Gastroesophageal sphincter (tissue), 4 donors: Measurements from ENCODE around the gene PARD3B. TPM values are rescaled to one million over a fixed set of nuclear protein-coding genes. Genes with fewer than 3 reads are reported as not detected.

Source experiments
- ATAC-seq: fragments of 150-250 bp; one replicate; pipeline ENCODE4 v1.9.1; 2016; ENCODE audit warnings: mild to moderate bottlenecking, moderate library complexity
- H3K27ac ChIP-seq, 4 donors: fragments of 200-600 bp; sonication (generic) in 3 of 4; 1 replicate in 3 of 4; 2 replicates in 1 of 4; pipeline ENCODE4 v1.5.1; 2016 to 2019
- H3K27me3 ChIP-seq: fragments of 200-600 bp; sonication (generic); one replicate; pipeline ENCODE4 v1.5.1; 2019
- H3K36me3 ChIP-seq, 2 donors: fragments of 200-600 bp; sonication (generic); one replicate each; pipeline ENCODE4 v1.5.1; 2019; ENCODE audit warnings: control low read depth in 1 of 2
- H3K4me1 ChIP-seq, 3 donors: fragments of 200-600 bp; sonication (generic); 1 replicate in 2 of 3; 2 replicates in 1 of 3; pipeline ENCODE4 v1.5.1; 2016 to 2019; ENCODE audit warnings: control low read depth in 2 of 3
- H3K4me3 ChIP-seq, 2 donors: fragments of 200-600 bp; sonication (generic); one replicate each; pipeline ENCODE4 v1.5.1; 2019; ENCODE audit warnings: mild to moderate bottlenecking in 1 of 2, moderate library complexity in 1 of 2
- H3K9me3 ChIP-seq, 3 donors: fragments of 200-600 bp; sonication (generic); one replicate each; pipeline ENCODE4 v1.5.1; 2017 to 2019; ENCODE audit warnings: control low read depth in 2 of 3
- CTCF ChIP-seq, 4 experiments: fragments of 200-600 bp in 2 of 4; fragments of 450-650 bp in 2 of 4; sonication (generic) in 1 of 4; IDR thresholded peaks; one replicate each; pipeline ENCODE4 v1.5.1; 2017 to 2019; ENCODE audit warnings: antibody characterized with exemption in 4 of 4, mild to moderate bottlenecking in 2 of 4, moderate library complexity in 2 of 4
- EP300 ChIP-seq: sonication (generic); formaldehyde crosslinking; IDR thresholded peaks from one replicate; pipeline ENCODE4 v1.6.1; 2017; ENCODE audit warnings: antibody characterized with exemption, mild to moderate bottlenecking
- POLR2A ChIP-seq, 2 donors: fragments of 450-650 bp; IDR thresholded peaks; one replicate each; pipeline ENCODE4 v1.6.1; 2017; ENCODE audit warnings: antibody characterized with exemption in 2 of 2, mild to moderate bottlenecking in 2 of 2, moderate library complexity in 1 of 2
- POLR2AphosphoS5 ChIP-seq: sonication (generic); formaldehyde crosslinking; IDR thresholded peaks from one replicate; pipeline ENCODE4 v1.6.1; 2017; ENCODE audit warnings: antibody characterized with exemption
- WGBS, 2 donors: methylation state at CpG; one replicate each; pipeline ENCODE4 v1.1.5; 2018; ENCODE audit warnings: low coverage in 1 of 2; 5-methylcytosine and 5-hydroxymethylcytosine counted together
- total RNA-seq, 4 donors: library from RNA; depleted of rRNA; stranded (reverse); fragments of >200 nt; gene quantifications; one replicate each; pipeline ENCODE4 v1.1.0, GENCODE V29; 2016

The PARD3B gene
- total RNA-seq, 4 donors from 2014 or later = 29.6 to 42.2 (median 41.0) TPM

GRCh38 chr2:205287316-205287715 lies 742.0 kb downstream of the PARD3B start:
- no peaks in the 10 kb centered on the region for H3K9me3 ChIP-seq
- H3K4me1 ChIP-seq = no peaks in the 10 kb centered on the region
- TF ChIP-seq CTCF (IDR thresholded peaks at IDR 0.05) = no peak
- TF ChIP-seq POLR2AphosphoS5 = no peak
- no peak for TF ChIP-seq POLR2A (IDR thresholded peaks at IDR 0.05)
- no peak for TF ChIP-seq EP300
- no peak overlapping the region for H3K27ac ChIP-seq
- 100% methylated on average over 2 to 4 of the region's 4 CpGs for WGBS, 2 donors
- no peaks in the 10 kb centered on the region for H3K36me3 ChIP-seq
- no peak overlapping the region for H3K4me3 ChIP-seq
- no peaks in the 10 kb centered on the region for H3K27me3 ChIP-seq
- no peak for ATAC-seq

- Histone ChIP-seq H3K36me3 (no peaks in the 10 kb centered on the region), H3K9me3 (no peaks in the 10 kb centered on the region), H3K27ac (no peak overlapping the region), H3K4me1 (no peaks in the 10 kb centered on the region), H3K4me3 (no peak overlapping the region), H3K27me3 (no peaks in the 10 kb centered on the region)
- TF ChIP-seq POLR2AphosphoS5 (no peak), CTCF (IDR thresholded peaks at IDR 0.05) (no peak), EP300 (no peak), POLR2A (IDR thresholded peaks at IDR 0.05) (no peak)
- ATAC-seq = no peak
- WGBS, 2 donors = 92 to 100% methylated on average over 2 to 3 of the region's 3 CpGs
These were observed 743.4 kb downstream of the PARD3B start for GRCh38 chr2:205288686-205289085.

- TF ChIP-seq POLR2AphosphoS5 (no peak), CTCF (IDR thresholded peaks at IDR 0.05) (no peak), EP300 (no peak), POLR2A (IDR thresholded peaks at IDR 0.05) (no peak)
- Histone ChIP-seq H3K9me3 (no peaks in the 10 kb centered on the region), H3K4me3 (no peak overlapping the region), H3K4me1 (no peaks in the 10 kb centered on the region), H3K27ac (no peak overlapping the region), H3K36me3 (no peaks in the 10 kb centered on the region), H3K27me3 (no peaks in the 10 kb centered on the region)
- 70 to 73% methylated on average over 1 of the region's 1 CpG for WGBS, 2 donors
- ATAC-seq = no peak
These were observed 745.0 kb downstream of the PARD3B start for GRCh38 chr2:205290299-205290698.

- WGBS, 2 donors = 100% methylated on average over 1 of the region's 1 CpG
- TF ChIP-seq POLR2AphosphoS5 = no peak
- no peak for TF ChIP-seq CTCF (IDR thresholded peaks at IDR 0.05)
- no peak for TF ChIP-seq EP300
- TF ChIP-seq POLR2A (IDR thresholded peaks at IDR 0.05) = no peak
- no peaks in the 10 kb centered on the region for H3K36me3 ChIP-seq
These were observed 747.5 kb downstream of the PARD3B start for GRCh38 chr2:205292665-205293295.

GRCh38 chr2:205293559-205293958 lies 748.3 kb downstream of the PARD3B start:
- no peak for ATAC-seq
- no peaks in the 10 kb centered on the region for H3K36me3 ChIP-seq
- H3K4me1 ChIP-seq = no peaks in the 10 kb centered on the region
- H3K4me3 ChIP-seq = no peak overlapping the region
- H3K27me3 ChIP-seq = no peaks in the 10 kb centered on the region
- no peaks in the 10 kb centered on the region for H3K9me3 ChIP-seq
- H3K27ac ChIP-seq = no peak overlapping the region
- TF ChIP-seq EP300 = no peak
- no peak for TF ChIP-seq POLR2A (IDR thresholded peaks at IDR 0.05)

More at GRCh38 chr2:205292665-205293295, 747.5 kb downstream of the PARD3B start:
- Histone ChIP-seq H3K27me3 (no peaks in the 10 kb centered on the region), H3K27ac (no peak overlapping the region), H3K4me1 (no peaks in the 10 kb centered on the region), H3K4me3 (no peak overlapping the region), H3K9me3 (no peaks in the 10 kb centered on the region)
- no peak for ATAC-seq
